Endodermal cell (in vitro differentiated cells): ENCODE data around the gene ATF7. TPM values are rescaled to one million over a fixed set of nuclear protein-coding genes. Genes with fewer than 3 reads are reported as not detected.

Source experiments
- DNase-seq: peaks from one replicate; pipeline ENCODE4 v3.0.0-alpha.2; 2017
- H3K27ac ChIP-seq: 2 replicates; pipeline ENCODE4 v1.5.1; 2013; ENCODE audit warnings: mild to moderate bottlenecking, low read depth, low read length, moderate library complexity
- H3K27me3 ChIP-seq: 2 replicates; pipeline ENCODE4 v1.6.1; 2013; ENCODE audit warnings: mild to moderate bottlenecking, low read length, moderate library complexity; ENCODE audit not compliant: insufficient read depth, control insufficient read depth, poor library complexity, severe bottlenecking
- H3K36me3 ChIP-seq: 2 replicates; pipeline ENCODE4 v1.7.0; 2013; ENCODE audit warnings: mild to moderate bottlenecking, low read length, moderate library complexity; ENCODE audit not compliant: control insufficient read depth, insufficient read depth
- H3K4me1 ChIP-seq: one replicate; pipeline ENCODE4 v1.7.0; 2013; ENCODE audit warnings: low read length; ENCODE audit not compliant: control insufficient read depth, insufficient read depth
- H3K4me3 ChIP-seq: 2 replicates; pipeline ENCODE4 v1.5.1; 2013; ENCODE audit warnings: mild to moderate bottlenecking, low read length, moderate library complexity
- H3K9ac ChIP-seq: 2 replicates; pipeline ENCODE4 v1.6.1; 2013; ENCODE audit warnings: mild to moderate bottlenecking, low read length, moderate library complexity; ENCODE audit not compliant: poor library complexity, severe bottlenecking; ENCODE audit errors: extremely low read depth
- H3K9me3 ChIP-seq: 2 replicates; pipeline ENCODE4 v1.6.1; 2013; ENCODE audit warnings: mild to moderate bottlenecking, low read length, moderate library complexity; ENCODE audit not compliant: control insufficient read depth
- H3K27ac Mint-ChIP-seq: 2 replicates; pipeline ENCODE4 v1.8.0; 2020; ENCODE audit warnings: mixed read lengths
- H3K27me3 Mint-ChIP-seq: 2 replicates; pipeline ENCODE4 v1.8.0; 2021; ENCODE audit warnings: mild to moderate bottlenecking, mixed read lengths; ENCODE audit not compliant: insufficient read depth
- H3K36me3 Mint-ChIP-seq: 2 replicates; pipeline ENCODE4 v1.8.0; 2020; ENCODE audit warnings: low read depth, mixed read lengths
- H3K4me1 Mint-ChIP-seq: 2 replicates; pipeline ENCODE4 v1.8.0; 2020; ENCODE audit warnings: mixed read lengths
- H3K4me3 Mint-ChIP-seq: 2 replicates; pipeline ENCODE4 v1.8.0; 2020; ENCODE audit warnings: mild to moderate bottlenecking, moderate library complexity, mixed read lengths
- H3K9me3 Mint-ChIP-seq: 2 replicates; pipeline ENCODE4 v1.8.0; 2020; ENCODE audit warnings: mild to moderate bottlenecking, mixed read lengths
- CTCF ChIP-seq: fragments of 200-600 bp; sonication (generic); conservative IDR thresholded peaks from 2 replicates; pipeline ENCODE4 v1.5.0; 2021; ENCODE audit warnings: antibody characterized with exemption, mild to moderate bottlenecking
- WGBS, 2 experiments: methylation state at CpG; one replicate each; pipeline versions ENCODE4 v1.1.5 to v1.1.7; 2013; ENCODE audit warnings: missing lambda C conversion rate in 2 of 2, mixed read lengths in 1 of 2; ENCODE audit not compliant: insufficient coverage in 1 of 2, insufficient read length in 1 of 2; 5-methylcytosine and 5-hydroxymethylcytosine counted together
- total RNA-seq, 2 donors: library from RNA; stranded (reverse); fragmentation: NEBNext Ultra II Directional in 1 of 2; extraction: Animal tissue kit (Norgen Biotek cat#: 25700) in 1 of 2; gene quantifications; 2 replicates in 1 of 2; 3 replicates in 1 of 2; pipeline ENCODE4 v1.2.1, GENCODE V29; 2021

The ATF7 gene
- total RNA-seq, 2 donors from 2014 or later = 29.0 to 36.6 TPM

DNA sequence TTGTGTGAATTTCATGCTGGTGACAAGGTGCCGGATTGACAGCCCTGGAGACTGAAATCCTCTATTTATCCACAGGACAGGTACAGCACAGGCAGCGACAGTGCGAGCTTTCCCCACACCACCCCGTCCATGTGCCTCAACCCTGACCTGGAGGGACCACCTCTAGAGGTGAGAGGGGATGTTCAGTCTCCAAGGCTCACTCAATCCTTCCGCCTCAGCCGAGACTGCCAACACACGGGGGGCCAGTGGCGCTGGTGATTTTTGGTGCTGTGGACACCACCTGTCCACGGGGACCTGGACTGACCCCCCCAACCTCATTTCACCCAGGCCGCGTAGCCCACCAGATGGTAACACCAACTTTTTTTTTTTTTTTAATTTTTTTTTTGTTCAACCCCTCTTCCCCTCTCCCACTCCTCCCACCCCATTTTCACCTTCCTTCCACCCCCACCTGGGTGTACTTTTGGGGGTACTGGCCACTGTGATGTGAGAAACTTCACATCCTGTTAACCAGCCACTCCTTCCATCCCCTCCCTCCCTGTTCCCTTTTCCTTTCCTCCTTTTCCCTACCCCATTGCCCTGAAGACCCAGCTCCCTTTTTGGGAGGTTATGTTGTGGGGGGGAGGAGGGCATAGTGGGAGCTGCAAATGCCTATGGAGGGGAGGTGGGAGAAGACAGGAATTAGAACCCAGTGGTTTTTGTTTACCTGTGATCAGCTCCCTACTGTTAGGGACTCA, 161.3 kb downstream of the ATF7 start:
- no peaks in the 10 kb centered on the region for H3K9me3 Mint-ChIP-seq
- H3K27ac Mint-ChIP-seq = peak overlapping the region; percentile 75
- no peak overlapping the region for H3K4me3 ChIP-seq
- H3K27me3 ChIP-seq = no peaks in the 10 kb centered on the region
- peak overlapping the region; percentile 2 for H3K27ac ChIP-seq
- H3K36me3 Mint-ChIP-seq = peaks cover 94% of the 10 kb centered on the region
- 86 to 92% methylated on average over 1 to 9 of the region's 11 CpGs for WGBS, 2 experiments
- H3K27me3 Mint-ChIP-seq = no peaks in the 10 kb centered on the region
- peaks cover 98% of the 10 kb centered on the region for H3K36me3 ChIP-seq
- peak; percentile 66 for DNase-seq
- H3K9me3 ChIP-seq = no peaks in the 10 kb centered on the region
- peaks cover 14% of the 10 kb centered on the region for H3K4me1 ChIP-seq
- peaks cover 74% of the 10 kb centered on the region for H3K4me1 Mint-ChIP-seq
- no peak overlapping the region for H3K9ac ChIP-seq
- TF ChIP-seq CTCF = no peak
- peak overlapping the region; percentile 33 for H3K4me3 Mint-ChIP-seq

DNA sequence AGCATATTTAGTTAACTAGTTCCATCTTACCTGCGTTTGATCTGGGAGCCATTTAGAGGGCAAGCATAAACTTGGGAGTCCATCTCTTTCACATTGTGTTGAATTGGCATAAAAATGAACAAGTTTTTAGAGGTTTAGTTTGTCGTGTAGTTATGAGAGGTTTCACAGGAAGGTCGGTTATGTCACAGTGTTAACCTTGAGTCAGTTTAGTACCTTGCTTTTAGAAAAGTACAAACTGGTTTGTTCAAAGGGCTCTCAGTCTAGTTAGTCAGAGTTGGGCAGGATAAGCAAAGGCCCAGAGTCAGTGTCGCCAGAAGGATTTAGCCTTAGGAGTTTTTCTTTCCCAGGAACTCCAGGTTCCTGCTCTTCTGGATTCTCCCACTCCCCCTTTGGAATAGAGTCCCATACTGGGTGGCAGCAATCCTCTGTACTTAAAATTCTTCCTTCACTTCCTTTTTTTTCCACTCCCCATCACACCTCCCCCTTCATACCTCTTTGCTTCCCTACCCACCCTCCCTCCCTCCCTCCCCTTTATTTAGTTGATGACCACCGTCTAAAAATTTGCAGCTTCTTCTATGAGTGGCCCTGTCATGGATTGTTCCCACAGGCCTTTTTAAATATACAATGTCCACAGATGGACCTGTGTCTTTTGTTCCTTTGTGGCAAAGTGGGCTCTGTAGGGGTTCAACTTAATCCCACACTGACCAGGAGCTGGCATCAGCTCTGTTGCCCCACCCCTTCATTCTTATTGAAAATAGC, 162.2 kb downstream of the ATF7 start:
- TF ChIP-seq CTCF = no peak
- Histone ChIP-seq H3K4me3 (peak overlapping the region; percentile 14), H3K4me1 (peaks cover 14% of the 10 kb centered on the region), H3K9ac (no peak overlapping the region), H3K27ac (no peak overlapping the region), H3K27me3 (no peaks in the 10 kb centered on the region), H3K36me3 (peaks cover 98% of the 10 kb centered on the region), H3K9me3 (no peaks in the 10 kb centered on the region)
- Mint-ChIP-seq H3K4me3 (no peak overlapping the region), H3K4me1 (peaks cover 80% of the 10 kb centered on the region), H3K27ac (no peak overlapping the region), H3K27me3 (no peaks in the 10 kb centered on the region), H3K9me3 (no peaks in the 10 kb centered on the region), H3K36me3 (peaks cover 92% of the 10 kb centered on the region)
- DNase-seq = peak; percentile 52
- WGBS, 2 experiments = 79 to 96% methylated on average over 4 to 5 of the region's 5 CpGs

GRCh38 chr12:53462935-53463334, 163.2 kb downstream of the ATF7 start:
- TF ChIP-seq CTCF = no peak
- H3K4me1 ChIP-seq = peaks cover 14% of the 10 kb centered on the region
- no peak overlapping the region for H3K27ac ChIP-seq
- 93% methylated on average over 3 of the region's 3 CpGs; no CpG with 5 or more reads in 1 of the 2 experiments for WGBS, 2 experiments
- no peak overlapping the region for H3K9ac ChIP-seq
- peaks cover 98% of the 10 kb centered on the region for H3K36me3 ChIP-seq
- H3K9me3 ChIP-seq = no peaks in the 10 kb centered on the region
- Mint-ChIP-seq H3K27me3 (no peaks in the 10 kb centered on the region), H3K4me1 (peaks cover 79% of the 10 kb centered on the region), H3K4me3 (no peak overlapping the region), H3K36me3 (peaks cover 92% of the 10 kb centered on the region), H3K27ac (no peak overlapping the region), H3K9me3 (no peaks in the 10 kb centered on the region)
- no peaks in the 10 kb centered on the region for H3K27me3 ChIP-seq
- peak overlapping the region; percentile 14 for H3K4me3 ChIP-seq
- DNase-seq = peak; percentile 49
